Tibial nerve (tissue), 4 donors: ENCODE measurements around the gene NCK1. TPM values are rescaled to one million over a fixed set of nuclear protein-coding genes. Genes with fewer than 3 reads are reported as not detected.
"Not testable (repeated sequence)": the region's sequence is repeated elsewhere in the genome, so short reads cannot be mapped to it uniquely, and the experiment has no call there.

Experiments used
- DNase-seq, 2 donors: peaks; one replicate each; pipeline ENCODE4 v3.0.0-alpha.2; 2019; ENCODE audit warnings: low spot score in 2 of 2
- H3K27ac ChIP-seq, 4 donors: fragments of 200-600 bp; sonication (generic) in 3 of 4; one replicate each; pipeline ENCODE4 v1.5.1; 2017 to 2019; ENCODE audit warnings: mild to moderate bottlenecking in 1 of 4
- H3K27me3 ChIP-seq, 2 donors: fragments of 200-600 bp; sonication (generic) in 1 of 2; one replicate each; pipeline versions ENCODE4 v1.5.1 to v1.6.0; 2017 to 2019
- H3K36me3 ChIP-seq, 3 donors: fragments of 200-600 bp; sonication (generic); one replicate each; pipeline ENCODE4 v1.5.1; 2018 to 2019
- H3K4me1 ChIP-seq, 4 donors: fragments of 200-600 bp; sonication (generic) in 3 of 4; one replicate each; pipeline ENCODE4 v1.5.1; 2017 to 2019
- H3K4me3 ChIP-seq, 4 donors: fragments of 200-600 bp; sonication (generic) in 3 of 4; one replicate each; pipeline ENCODE4 v1.5.1; 2017 to 2019; ENCODE audit warnings: mild to moderate bottlenecking in 1 of 4, moderate library complexity in 1 of 4
- H3K9me3 ChIP-seq, 4 donors: fragments of 200-600 bp; sonication (generic) in 3 of 4; one replicate each; pipeline ENCODE4 v1.5.1; 2017 to 2019
- EP300 ChIP-seq, 2 donors: sonication (generic); formaldehyde crosslinking; IDR thresholded peaks; one replicate each; pipeline ENCODE4 v1.6.1; 2017; ENCODE audit warnings: antibody characterized with exemption in 2 of 2, mild to moderate bottlenecking in 1 of 2
- POLR2A ChIP-seq, 2 donors: fragments of 450-650 bp; IDR thresholded peaks; one replicate each; pipeline ENCODE4 v1.6.1; 2017; ENCODE audit warnings: antibody characterized with exemption in 2 of 2, mild to moderate bottlenecking in 2 of 2, moderate library complexity in 2 of 2
- WGBS, 2 donors: methylation state at CpG; one replicate each; pipeline ENCODE4 v1.1.5; 2018; 5-methylcytosine and 5-hydroxymethylcytosine counted together
- total RNA-seq, 4 donors: library from RNA; depleted of rRNA; stranded (reverse); fragments of >200 nt; gene quantifications; one replicate each; pipeline ENCODE4 v1.1.0, GENCODE V29; 2016
- TF ChIP-seq, protein P1 (sequence below), 5 experiments: fragments of 200-600 bp in 3 of 5; fragments of 450-650 bp in 2 of 5; sonication (generic) in 3 of 5; IDR thresholded peaks; one replicate each; pipeline ENCODE4 v1.5.1; 2016 to 2019; ENCODE audit warnings: antibody characterized with exemption in 5 of 5, mild to moderate bottlenecking in 3 of 5, moderate library complexity in 2 of 5

NCK1 gene
- total RNA-seq, 4 donors from 2014 or later = 34.8 to 100 (median 42.2) TPM

DNA sequence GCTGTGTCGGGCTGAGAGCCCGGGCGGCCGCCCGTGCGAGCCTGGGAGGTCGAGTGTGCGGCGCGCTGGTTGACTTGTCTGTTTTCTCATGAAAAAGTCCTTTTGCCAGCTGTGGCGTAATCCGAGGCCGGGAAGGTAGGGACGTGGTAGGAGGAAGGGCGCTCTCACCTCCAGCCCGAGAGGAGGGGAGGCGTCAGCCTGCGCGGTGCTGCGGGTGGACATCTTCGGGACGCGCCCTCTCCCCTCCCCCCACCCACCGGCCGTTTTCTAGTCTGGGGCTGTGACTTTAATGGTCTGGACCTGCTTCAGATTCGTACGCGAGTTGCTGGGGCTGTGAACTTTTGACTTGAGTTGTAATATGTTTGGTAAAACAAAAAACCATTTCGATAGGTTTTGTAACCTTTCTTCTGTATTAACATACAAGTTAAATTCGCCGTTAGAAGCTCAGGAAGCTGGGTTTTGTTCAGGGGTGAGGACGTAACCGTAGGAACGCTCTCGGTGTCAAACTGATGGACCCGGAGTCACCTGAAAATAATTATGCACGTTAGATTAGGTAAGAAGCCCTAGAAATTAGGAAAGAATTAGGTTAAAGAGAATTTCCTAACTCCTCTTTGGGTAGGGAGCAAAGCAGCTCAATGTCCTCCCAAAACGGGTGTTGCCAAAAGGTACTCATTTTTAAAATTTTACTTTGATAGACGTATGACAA, 762 bp downstream of the NCK1 start:
- no peak for TF ChIP-seq EP300 (IDR thresholded peaks at IDR 0.05)
- TF ChIP-seq, protein P1, sequence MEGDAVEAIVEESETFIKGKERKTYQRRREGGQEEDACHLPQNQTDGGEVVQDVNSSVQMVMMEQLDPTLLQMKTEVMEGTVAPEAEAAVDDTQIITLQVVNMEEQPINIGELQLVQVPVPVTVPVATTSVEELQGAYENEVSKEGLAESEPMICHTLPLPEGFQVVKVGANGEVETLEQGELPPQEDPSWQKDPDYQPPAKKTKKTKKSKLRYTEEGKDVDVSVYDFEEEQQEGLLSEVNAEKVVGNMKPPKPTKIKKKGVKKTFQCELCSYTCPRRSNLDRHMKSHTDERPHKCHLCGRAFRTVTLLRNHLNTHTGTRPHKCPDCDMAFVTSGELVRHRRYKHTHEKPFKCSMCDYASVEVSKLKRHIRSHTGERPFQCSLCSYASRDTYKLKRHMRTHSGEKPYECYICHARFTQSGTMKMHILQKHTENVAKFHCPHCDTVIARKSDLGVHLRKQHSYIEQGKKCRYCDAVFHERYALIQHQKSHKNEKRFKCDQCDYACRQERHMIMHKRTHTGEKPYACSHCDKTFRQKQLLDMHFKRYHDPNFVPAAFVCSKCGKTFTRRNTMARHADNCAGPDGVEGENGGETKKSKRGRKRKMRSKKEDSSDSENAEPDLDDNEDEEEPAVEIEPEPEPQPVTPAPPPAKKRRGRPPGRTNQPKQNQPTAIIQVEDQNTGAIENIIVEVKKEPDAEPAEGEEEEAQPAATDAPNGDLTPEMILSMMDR (IDR thresholded peaks at IDR 0.05) = no peak
- no peak for TF ChIP-seq POLR2A (IDR thresholded peaks at IDR 0.05)
- H3K9me3 ChIP-seq = no peaks in the 10 kb centered on the region
- 1 to 2% methylated on average over 24 to 29 of the region's 39 CpGs for WGBS, 2 donors
- peaks cover 0 to 28% (median 6%) of the 10 kb centered on the region in 4 donors for H3K4me1 ChIP-seq
- no peaks in the 10 kb centered on the region for H3K27me3 ChIP-seq
- DNase-seq = peak; percentile 29 to 46
- peak overlapping the region; percentile 90 to 98 (median 97) for H3K27ac ChIP-seq
- H3K36me3 ChIP-seq = peaks cover 0 to 3% (median 0%) of the 10 kb centered on the region in 3 donors
- H3K4me3 ChIP-seq = peak overlapping the region; percentile 87 to 99 (median 92)

DNA sequence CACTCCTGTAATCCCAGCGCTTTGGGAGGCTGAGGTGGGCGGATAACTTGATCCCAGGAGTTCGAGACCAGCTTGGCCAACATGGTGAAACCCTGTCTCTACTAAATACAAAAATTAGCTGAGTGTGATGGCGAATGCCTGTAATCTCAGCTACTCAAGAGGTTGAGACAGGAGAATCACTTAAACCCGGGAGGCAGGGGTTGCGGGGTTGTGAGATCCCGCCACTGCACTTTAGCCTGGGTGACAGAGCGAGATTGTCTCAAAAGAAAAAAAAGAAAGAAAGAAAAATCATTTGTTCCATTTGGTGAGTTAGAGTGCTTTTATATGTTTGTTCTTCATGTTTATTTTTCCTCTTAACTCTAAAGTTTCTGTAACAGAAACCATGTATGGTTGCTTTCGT, 7.3 kb downstream of the NCK1 start:
- Histone ChIP-seq H3K27ac (no peak overlapping the region), H3K4me3 (no peak overlapping the region), H3K4me1 (peaks cover 0 to 9% (median 0%) of the 10 kb centered on the region in 4 donors), H3K27me3 (no peaks in the 10 kb centered on the region), H3K9me3 (peaks cover 0 to 11% (median 0%) of the 10 kb centered on the region in 4 donors), H3K36me3 (peaks cover 0 to 47% (median 0%) of the 10 kb centered on the region in 3 donors)
- no peak for DNase-seq
- 96 to 99% methylated on average over 9 of the region's 9 CpGs for WGBS, 2 donors
- TF ChIP-seq, protein P1 (IDR thresholded peaks at IDR 0.05) = no peak
- TF ChIP-seq POLR2A (IDR thresholded peaks at IDR 0.05) (no peak), EP300 (IDR thresholded peaks at IDR 0.05) (no peak)

DNA sequence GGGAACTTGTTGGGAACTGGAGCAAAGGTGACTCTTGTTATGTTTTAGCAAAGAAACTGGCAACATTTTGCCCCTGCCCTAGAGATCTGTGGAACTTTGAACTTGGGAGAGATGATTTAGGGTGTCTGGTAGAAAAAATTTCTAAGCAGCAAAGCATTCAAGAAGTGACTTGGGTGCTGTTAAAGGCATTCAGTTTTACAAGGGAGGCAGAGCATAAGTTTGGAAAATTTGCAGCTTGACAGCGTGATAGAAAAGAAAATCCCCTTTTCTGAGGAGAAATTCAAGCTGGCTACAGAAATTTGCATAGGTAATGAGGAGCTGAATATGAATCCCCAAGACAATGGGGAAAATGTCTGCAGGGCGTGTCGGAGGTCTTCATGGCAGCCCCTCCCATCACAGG, 10.2 kb downstream of the NCK1 start:
- H3K9me3 ChIP-seq = peaks cover 0 to 13% (median 0%) of the 10 kb centered on the region in 4 donors
- H3K4me1 ChIP-seq, H3K4me3 ChIP-seq, DNase-seq, H3K27me3 ChIP-seq, H3K27ac ChIP-seq: not testable (repeated sequence)
- 94 to 96% methylated on average over 3 of the region's 3 CpGs for WGBS, 2 donors
- H3K36me3 ChIP-seq = peaks cover 0 to 53% (median 0%) of the 10 kb centered on the region in 3 donors

DNA sequence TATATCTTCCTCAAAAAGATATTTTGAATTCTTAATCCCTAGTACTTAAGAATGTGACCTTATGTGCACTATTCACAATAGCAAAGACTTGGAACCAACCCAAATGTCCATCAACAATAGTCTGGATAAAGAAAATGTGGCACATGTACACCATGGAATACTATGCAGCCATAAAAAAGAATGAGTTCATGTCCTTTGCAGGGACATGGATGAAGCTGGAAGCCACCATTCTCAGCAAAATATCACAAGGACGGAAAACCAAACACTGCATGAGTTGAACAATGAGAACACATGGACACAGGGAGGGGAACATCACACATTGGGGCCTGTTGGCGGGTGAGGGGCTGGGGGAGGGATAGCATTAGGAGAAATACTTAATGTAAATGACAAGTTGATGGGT, 17.5 kb downstream of the NCK1 start:
- not testable (repeated sequence) for DNase-seq, H3K36me3 ChIP-seq, H3K4me1 ChIP-seq, H3K9me3 ChIP-seq, H3K27me3 ChIP-seq, H3K4me3 ChIP-seq, H3K27ac ChIP-seq
- 96 to 100% methylated on average over 2 of the region's 2 CpGs for WGBS, 2 donors

GRCh38 chr3:136882571-136882970, 20.6 kb downstream of the NCK1 start:
- Histone ChIP-seq H3K27ac (no peak overlapping the region), H3K27me3 (no peaks in the 10 kb centered on the region), H3K36me3 (no peaks in the 10 kb centered on the region), H3K9me3 (peaks cover 0 to 4% (median 0%) of the 10 kb centered on the region in 4 donors), H3K4me3 (no peak overlapping the region), H3K4me1 (peaks cover 0 to 12% (median 9%) of the 10 kb centered on the region in 4 donors)
- TF ChIP-seq EP300 (IDR thresholded peaks at IDR 0.05) (no peak), POLR2A (IDR thresholded peaks at IDR 0.05) (no peak)
- TF ChIP-seq, protein P1 (IDR thresholded peaks at IDR 0.05) = no peak
- no peak for DNase-seq
- 83 to 94% methylated on average over 1 of the region's 1 CpG for WGBS, 2 donors

DNA sequence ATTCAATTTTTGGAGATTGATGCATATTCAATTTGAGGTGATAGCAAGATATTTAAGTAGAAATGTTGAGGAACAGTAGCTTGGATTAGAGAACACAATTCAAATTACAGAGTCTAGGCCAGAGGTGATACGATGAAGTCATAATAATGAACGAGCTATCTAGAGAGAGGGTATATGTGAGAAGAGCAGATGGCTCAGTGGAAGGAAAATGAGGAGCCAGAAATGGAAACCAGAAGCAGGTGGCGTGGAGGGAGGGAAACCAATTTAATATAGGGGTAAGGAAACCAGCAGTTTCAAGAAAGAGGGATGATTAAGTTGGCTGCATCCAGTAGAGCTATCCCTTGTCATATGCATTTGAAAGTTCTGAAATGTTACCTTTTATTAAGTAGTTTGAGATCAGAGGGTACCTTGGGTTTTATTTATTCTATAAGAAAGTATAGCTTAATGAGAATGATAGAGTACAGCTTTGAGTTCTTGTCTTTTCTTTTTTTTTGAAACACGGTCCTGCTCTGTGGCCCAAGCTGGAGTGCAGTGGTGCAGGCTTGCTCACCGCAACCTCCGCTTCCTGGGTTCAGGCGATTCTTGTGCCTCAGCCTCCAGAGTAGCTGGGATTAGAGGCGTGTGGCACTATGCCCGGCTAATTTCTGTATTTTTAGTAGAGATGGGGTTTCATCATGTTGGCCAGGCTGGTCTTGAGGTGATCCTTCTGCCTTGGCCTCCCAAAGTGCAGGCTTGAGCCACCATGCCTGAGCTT, 22.1 kb downstream of the NCK1 start:
- Histone ChIP-seq H3K27me3 (no peaks in the 10 kb centered on the region), H3K4me1 (peaks cover 0 to 12% (median 9%) of the 10 kb centered on the region in 4 donors), H3K4me3 (no peak overlapping the region), H3K36me3 (peaks cover 0 to 2% (median 0%) of the 10 kb centered on the region in 3 donors), H3K27ac (no peak overlapping the region), H3K9me3 (peaks cover 0 to 4% (median 0%) of the 10 kb centered on the region in 4 donors)
- TF ChIP-seq POLR2A (IDR thresholded peaks at IDR 0.05) = no peak
- TF ChIP-seq EP300 (IDR thresholded peaks at IDR 0.05) = no peak
- TF ChIP-seq, protein P1 (IDR thresholded peaks at IDR 0.05) = no peak
- 91 to 92% methylated on average over 9 of the region's 9 CpGs for WGBS, 2 donors
- DNase-seq = no peak
